ENCODE results near the gene DKK2.

GRCh38 chr4:106982711-106983211 lies 53.4 kb downstream of the DKK2 start:
- TF ChIP-seq POLR2AphosphoS5 (IDR thresholded peaks at IDR 0.05; ENCODE audit: borderline replicate concordance, low read depth, low read length) = no peak
- TF ChIP-seq FOXP2 (optimal IDR thresholded peaks at IDR 0.05; ENCODE audit: control extremely low read depth, extremely low read length, insufficient read depth) = no peak
- no peak for TF ChIP-seq EZH2 (IDR thresholded peaks at IDR 0.05)

Measured in SK-N-MC (cell line).